Inferior parietal cortex (tissue), 1 donor: ENCODE results near the gene FGF5.
"Not testable (repeated sequence)": the region's sequence is repeated elsewhere in the genome, so short reads cannot be mapped to it uniquely, and the experiment has no call there.

Experiments used
- DNase-seq: peaks from one replicate; pipeline ENCODE4 v3.0.0-alpha.2; 2016; ENCODE audit errors: extremely low spot score

The FGF5 gene

DNA sequence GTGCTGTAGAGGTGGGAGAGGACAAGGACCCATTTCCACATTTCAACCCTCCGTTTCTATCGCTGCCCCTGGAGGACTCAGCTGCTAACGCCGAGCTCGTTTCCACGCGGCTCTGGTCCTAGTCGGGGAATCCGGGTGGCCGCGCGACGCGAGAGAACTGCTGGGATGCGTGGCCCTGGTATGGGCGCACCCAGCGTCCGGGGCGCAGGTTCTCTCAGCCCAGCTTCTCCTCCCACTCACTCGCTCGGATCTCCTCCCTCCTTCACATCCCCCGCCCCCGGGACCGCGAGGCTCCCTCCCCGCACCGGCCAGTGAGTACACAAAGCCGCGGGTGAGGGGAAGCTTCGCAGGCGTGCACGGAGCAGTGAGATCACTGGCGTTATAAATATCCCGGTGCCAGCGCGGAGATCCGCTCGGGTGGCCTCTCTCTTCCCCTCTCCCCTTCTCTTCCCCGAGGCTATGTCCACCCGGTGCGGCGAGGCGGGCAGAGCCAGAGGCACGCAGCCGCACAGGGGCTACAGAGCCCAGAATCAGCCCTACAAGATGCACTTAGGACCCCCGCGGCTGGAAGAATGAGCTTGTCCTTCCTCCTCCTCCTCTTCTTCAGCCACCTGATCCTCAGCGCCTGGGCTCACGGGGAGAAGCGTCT, at the start of gene FGF5:
Gene FGF5, plus strand, starts transcription at position 412 of the 649 bp plus-strand sequence. Its CDS starts 161 bp downstream, at position 573.
- peak; percentile 15 for DNase-seq

DNA sequence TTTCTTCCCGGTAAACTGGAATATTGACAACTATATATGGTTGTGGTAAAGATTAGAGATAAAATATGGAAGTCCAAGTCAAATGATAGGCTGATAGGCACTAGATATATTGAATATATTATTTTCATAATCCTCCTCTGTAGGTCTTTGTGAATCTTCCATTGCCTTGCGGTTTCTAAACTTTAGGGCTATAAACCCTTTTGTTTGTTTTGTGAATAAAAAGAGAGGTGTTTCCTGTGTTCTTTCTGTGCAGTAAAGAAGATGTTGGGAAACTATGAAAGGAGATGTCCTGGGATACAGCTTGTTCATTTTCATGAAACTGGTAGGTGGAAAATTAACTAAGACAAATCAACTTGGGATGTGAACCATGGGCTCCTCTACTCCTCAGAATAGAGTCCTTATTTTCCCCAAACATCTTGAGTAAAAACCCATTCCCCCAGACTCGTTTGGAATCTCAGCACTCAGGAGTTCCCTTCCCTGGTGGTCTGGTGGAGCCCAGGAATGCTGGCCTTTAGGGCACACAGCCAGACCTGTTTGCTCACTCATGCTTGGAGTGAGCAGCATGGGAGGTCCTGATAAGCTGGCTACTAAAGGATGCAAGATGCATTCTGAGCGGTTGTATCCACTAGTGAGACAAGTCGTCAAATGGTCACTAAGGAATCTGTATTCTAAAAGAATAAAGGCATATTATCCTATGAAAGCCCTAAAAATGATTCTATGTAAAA, 47.0 kb upstream of the FGF5 start:
- no peak for DNase-seq

DNA sequence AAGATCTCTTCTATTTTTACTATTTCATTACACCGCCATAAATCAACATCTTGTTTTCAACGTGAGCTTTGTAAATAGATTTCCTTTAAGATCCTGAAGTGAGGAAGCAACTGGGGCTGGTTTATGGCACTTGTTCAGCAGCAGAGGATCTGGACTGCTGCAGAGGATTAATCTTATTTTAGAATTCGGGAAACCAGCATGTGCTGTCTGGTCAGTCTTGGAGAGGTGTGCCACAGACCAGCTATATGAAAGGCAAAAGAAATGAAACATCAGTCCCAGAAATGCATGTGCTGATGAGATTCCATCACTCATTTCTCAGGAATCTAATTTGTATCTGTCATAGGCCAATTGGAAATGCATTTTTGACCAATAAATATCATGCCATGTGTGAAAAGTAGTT, 45.8 kb upstream of the FGF5 start:
- no peak for DNase-seq

DNA sequence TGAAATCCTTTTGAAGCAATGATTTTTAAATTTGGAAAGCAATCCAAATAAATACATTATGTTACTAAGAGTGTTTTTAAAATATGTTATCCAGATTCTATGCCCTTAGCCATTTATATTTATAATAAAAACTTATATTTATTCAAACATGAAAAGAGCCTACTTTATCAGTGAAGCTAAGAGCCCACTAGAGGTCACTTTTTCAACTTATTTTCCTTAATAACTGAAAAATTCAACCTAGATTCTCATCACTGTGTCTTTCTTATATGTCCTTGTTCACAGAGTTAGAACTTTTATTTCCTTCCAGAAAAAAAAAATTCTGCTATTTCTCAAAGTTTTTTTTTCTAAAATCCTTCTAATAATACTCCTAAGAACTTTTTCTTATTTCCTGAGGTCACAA, 45.3 kb upstream of the FGF5 start:
- no peak for DNase-seq

- no peak for DNase-seq
These were observed 40.9 kb upstream of the FGF5 start for GRCh38 chr4:80225595-80225994.

GRCh38 chr4:80226094-80226493, 40.4 kb upstream of the FGF5 start:
- no peak for DNase-seq

- DNase-seq = no peak
These were observed 38.0 kb upstream of the FGF5 start for GRCh38 chr4:80228460-80228859.

GRCh38 chr4:80229128-80229527, 37.3 kb upstream of the FGF5 start:
- no peak for DNase-seq

DNA sequence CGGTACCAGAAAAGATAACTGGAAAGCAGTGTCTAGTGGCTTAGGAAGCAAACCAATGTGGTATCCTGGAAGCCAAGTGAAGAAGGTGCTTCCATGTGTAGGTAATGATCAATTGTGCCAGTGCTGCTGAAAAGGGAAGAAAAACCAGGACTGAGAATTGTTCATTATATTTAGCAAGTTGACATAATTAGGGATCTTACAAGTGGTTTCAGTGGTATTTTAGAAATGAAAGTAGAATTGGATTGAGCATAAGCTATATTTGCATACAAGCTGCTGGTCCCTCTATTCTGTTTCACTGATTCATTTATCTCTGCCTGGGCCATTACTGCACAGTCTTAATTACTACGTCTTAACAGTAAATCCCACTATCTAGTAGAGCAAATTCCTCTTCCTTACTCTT, 36.9 kb upstream of the FGF5 start:
- DNase-seq = no peak

GRCh38 chr4:80231180-80231579, 35.3 kb upstream of the FGF5 start:
- no peak for DNase-seq

DNA sequence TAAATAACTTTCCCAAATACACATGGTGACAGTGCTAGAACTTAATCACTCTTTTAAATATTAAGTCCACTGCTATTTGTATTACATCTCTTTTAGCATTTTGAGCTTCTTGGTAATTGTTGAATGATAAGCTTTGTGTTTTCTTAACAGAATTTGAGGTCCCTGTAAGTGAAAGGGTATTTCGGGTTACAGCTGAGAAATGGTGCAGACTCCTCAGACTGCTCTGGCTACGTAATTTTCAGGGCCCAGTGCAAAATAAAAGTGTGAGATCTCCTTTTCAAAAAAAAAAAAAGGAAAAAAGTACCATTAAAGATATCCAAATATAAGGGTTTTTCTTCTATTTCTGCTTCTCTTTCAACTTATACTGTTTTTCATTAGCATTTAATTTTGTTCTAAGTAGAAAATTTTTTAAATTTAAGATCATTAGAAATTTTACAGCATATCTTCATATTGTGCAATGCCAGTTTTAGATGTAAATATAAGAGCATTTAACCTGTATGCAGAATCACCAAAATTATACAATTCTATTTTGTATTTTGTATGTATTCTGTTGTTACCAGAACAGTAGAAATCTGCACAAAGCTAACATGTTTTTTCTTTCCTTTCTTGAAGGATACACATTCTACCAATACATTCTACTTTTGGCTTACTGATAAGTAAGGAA, 33.6 kb upstream of the FGF5 start:
- no peak for DNase-seq

- DNase-seq = no peak
These were observed 33.1 kb upstream of the FGF5 start for GRCh38 chr4:80233390-80233789.

GRCh38 chr4:80235451-80235850, 31.0 kb upstream of the FGF5 start:
- DNase-seq = no peak

GRCh38 chr4:80237992-80238391, 28.5 kb upstream of the FGF5 start:
- no peak for DNase-seq

DNA sequence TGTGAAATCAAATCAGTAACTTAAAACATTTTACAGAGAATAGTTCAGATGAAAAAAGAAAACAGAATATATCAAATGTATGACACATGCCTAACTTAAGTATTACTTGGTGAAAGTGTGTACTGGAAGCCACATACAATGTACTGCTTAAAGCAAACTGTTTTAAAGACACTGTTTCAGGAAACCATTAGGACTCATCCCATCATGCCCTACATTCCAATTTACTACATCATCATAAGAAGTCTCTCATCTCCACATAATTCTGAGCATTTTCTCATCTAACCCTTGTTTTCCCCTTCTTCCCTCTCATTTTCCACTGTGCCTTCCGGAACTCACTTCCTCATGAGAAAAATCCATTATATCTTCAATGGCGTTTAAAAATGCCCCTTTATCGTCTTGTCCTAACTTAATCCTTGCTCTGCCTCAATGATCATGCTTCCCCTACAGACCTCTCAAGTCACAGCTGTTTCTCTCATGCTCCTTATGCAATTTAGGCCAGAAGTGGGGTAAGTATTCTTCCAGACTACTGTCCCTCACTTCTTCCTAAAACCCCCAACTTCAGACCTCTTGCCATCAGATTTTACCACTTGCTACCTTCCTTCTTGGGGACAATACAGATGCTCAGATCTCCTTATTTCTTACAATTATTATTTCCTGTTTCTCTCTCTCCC, 26.8 kb upstream of the FGF5 start:
- DNase-seq = no peak

GRCh38 chr4:80240976-80241375, 25.5 kb upstream of the FGF5 start:
- DNase-seq = no peak

GRCh38 chr4:80243274-80244018, 23.0 kb upstream of the FGF5 start:
- no peak for DNase-seq

GRCh38 chr4:80247484-80247883, 19.0 kb upstream of the FGF5 start:
- not testable (repeated sequence) for DNase-seq

DNA sequence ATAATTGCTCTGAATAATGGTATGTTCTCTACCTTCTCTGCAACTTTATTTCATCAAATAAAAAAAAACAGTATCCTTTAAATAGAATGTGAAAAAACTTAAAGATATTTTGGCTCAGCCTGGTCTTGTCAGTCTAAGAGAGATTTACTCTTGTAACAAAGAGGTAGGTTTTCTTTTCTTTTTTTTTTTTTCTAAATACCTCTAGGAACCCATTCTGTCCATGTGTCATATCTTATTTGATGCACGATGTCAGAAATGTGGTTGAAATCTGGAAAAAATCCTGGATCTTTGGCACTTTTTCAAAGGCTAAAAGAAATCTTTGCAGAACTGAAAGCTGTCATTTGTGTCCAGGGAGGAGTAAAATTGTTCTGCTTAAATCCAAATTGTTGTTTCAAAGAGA, 17.3 kb upstream of the FGF5 start:
- DNase-seq = no peak

- no peak for DNase-seq
These were observed 14.0 kb upstream of the FGF5 start for GRCh38 chr4:80252427-80252826.

DNA sequence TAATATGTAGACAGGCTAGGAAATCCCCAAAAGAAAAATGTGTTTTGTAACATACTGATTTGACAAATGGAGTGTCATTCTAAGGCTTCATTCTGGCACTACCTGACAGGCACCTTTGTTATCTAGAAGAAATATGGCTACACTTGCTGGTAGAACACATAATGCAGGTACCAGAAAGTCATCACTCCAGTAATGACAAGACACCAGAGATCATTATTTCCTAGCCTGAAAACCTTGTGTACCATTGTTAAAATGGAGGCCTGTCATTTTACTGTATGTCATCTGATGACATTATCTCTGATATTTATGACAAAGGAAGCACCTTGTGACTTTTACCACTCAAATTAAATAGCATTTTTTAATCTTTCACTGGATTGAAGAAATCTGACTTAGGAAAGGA, 13.5 kb upstream of the FGF5 start:
- no peak for DNase-seq

GRCh38 chr4:80253510-80253909, 13.0 kb upstream of the FGF5 start:
- DNase-seq = peak; percentile 13
